AG09309 (cell line): ENCODE measurements around the gene ZCCHC4.

Source experiments
- DNase-seq: peaks from one replicate; pipeline ENCODE4 v3.0.0-alpha.2; 2010; ENCODE audit warnings: low read depth
- H3K4me3 ChIP-seq: 2 replicates; pipeline ENCODE4 v1.5.1; 2011; ENCODE audit warnings: mild to moderate bottlenecking, low read depth, low read length, moderate library complexity; ENCODE audit not compliant: control insufficient read depth
- TF ChIP-seq, protein P1 (sequence below): IDR thresholded peaks from 2 replicates; pipeline ENCODE4 v1.5.1; 2011; ENCODE audit warnings: mild to moderate bottlenecking, low read depth, low read length, inconsistent platforms; ENCODE audit not compliant: insufficient read depth, control insufficient read depth; ENCODE audit errors: missing control alignments

The ZCCHC4 gene

DNA sequence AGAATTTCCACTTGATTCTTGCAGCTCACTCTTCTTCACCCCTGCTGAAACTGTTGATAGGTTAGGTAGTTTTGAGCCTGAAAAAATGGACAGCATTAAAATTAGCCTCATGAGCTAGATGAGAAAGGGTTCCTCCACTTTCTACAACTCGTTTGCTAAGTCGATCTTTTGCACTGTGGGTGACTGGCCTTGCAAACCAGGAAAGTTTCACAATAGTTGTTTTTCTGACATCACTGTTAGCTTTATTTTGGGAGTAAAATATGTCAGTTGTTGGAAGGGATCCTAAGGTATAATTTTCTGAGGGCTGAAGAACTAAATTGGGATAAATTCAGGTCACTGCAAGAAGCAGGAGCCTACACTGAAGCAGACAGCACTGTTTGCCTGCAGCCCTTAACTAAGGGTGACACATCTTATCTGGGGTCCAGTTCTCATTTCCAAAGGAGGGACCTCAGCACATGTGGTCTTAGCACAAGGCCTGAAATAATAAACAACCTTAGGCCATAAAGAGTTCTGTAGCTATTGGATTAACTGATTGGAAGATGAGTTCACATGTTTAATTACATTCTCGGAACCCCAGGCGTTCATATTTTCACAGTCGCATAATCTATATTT is 93.6 kb downstream of the ZCCHC4 start:
- TF ChIP-seq, protein P1, sequence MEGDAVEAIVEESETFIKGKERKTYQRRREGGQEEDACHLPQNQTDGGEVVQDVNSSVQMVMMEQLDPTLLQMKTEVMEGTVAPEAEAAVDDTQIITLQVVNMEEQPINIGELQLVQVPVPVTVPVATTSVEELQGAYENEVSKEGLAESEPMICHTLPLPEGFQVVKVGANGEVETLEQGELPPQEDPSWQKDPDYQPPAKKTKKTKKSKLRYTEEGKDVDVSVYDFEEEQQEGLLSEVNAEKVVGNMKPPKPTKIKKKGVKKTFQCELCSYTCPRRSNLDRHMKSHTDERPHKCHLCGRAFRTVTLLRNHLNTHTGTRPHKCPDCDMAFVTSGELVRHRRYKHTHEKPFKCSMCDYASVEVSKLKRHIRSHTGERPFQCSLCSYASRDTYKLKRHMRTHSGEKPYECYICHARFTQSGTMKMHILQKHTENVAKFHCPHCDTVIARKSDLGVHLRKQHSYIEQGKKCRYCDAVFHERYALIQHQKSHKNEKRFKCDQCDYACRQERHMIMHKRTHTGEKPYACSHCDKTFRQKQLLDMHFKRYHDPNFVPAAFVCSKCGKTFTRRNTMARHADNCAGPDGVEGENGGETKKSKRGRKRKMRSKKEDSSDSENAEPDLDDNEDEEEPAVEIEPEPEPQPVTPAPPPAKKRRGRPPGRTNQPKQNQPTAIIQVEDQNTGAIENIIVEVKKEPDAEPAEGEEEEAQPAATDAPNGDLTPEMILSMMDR: no peak
- no peak overlapping the region for H3K4me3 ChIP-seq
- peak; percentile 4 for DNase-seq

DNA sequence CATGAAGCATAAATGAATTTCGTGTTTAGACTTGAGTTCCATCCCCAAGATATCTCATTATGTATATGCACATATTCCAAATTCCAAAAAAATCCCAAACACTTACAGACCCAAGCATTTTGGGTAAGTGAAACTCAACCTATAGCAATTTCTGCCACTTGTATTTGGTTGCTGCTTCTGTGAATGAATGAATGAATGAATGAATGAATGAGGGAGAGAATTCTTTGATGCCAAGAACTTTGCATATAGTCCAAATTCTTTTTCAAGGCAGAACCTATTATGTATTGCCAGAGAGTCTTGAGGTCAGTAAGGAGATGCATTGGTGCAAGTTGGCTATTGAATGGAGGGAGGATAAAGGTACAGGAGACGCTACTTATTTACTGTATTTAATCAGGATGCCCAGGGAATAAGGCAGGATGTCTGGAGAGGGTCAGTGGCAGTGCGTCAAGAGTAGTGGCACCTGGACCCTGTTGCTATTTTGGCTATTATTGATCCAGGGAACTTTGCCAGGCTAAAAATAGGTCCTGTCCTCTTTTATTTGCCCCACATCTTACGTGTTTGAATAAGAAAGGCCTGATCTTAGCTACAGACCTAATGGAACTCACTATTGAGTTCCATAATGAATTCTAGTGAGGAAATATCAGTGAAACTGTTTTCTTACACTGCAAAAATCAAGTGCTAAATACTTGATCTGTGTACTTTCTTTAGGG is 98.4 kb downstream of the ZCCHC4 start:
- DNase-seq: no peak
- TF ChIP-seq, protein P1: no peak
- H3K4me3 ChIP-seq: no peak overlapping the region

DNA sequence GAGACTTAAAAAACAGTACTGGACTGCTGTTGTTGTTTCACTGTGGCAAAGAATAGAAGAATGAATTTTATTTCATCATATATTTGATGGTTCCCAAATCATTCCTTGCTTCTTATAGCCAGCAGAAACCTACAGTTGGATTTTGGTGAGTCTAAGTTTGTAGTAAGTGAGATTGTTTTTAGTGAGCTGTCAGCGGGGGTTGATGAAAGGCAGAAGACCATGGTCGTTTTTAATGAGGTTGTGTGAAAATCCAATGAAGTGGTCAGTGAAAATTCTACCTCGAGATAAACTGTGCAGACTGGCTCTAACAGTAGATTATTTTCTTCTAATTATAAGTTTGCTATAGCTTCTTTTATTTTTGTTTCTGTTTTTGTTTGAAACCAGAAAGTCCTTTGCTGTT is 100.7 kb downstream of the ZCCHC4 start:
- no peak for DNase-seq
- TF ChIP-seq, protein P1: no peak
- H3K4me3 ChIP-seq: no peak overlapping the region

DNA sequence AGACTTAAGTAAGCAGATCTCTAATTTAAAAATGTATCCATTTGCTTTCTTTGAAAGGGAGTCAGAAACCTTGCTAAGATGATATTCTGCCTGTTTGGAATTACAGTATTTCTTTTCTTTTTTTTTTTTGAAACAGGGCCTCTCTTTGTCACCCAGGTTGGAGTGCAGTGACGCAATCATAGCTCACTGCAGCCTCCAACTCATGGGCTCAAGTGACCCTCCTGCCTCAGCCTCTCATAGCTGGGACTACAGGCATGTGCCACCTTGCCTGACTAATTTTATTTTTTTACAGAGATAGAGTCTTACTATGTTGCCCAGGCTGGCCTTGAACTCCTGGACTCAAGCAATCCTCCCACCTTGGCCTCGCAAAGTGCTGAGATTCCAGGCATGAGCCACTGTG is 104.4 kb downstream of the ZCCHC4 start:
- TF ChIP-seq, protein P1: no peak
- no peak for DNase-seq
- no peak overlapping the region for H3K4me3 ChIP-seq
